Measurements from ENCODE around the gene TNFRSF9. TPM values are rescaled to one million over a fixed set of nuclear protein-coding genes. Genes with fewer than 3 reads are reported as not detected.

TNFRSF9 gene
- total RNA-seq, 1 experiment from 2014 or later: not detected

GRCh38 chr1:7971024-7971423 lies 30.4 kb upstream of the TNFRSF9 start:
- no peak overlapping the region for H2BK120ac ChIP-seq (ENCODE audit: low read depth, low read length, poor library complexity, severe bottlenecking)
- H2BK15ac ChIP-seq (ENCODE audit: low read depth, low read length): no peak overlapping the region
- H3K23me2 ChIP-seq (ENCODE audit: insufficient read length, low read depth, low read length, poor library complexity, severe bottlenecking): no peaks in the 10 kb centered on the region
- H3K36me3 Mint-ChIP-seq (ENCODE audit: insufficient read depth in 1 of 3, low read depth in 3 of 3): peaks cover 49 to 69% (median 58%) of the 10 kb centered on the region in 3 experiments
- H3K4ac ChIP-seq (ENCODE audit: low read depth, low read length): no peak overlapping the region
- H3K18ac ChIP-seq (ENCODE audit: insufficient read length, low read depth, low read length): no peak overlapping the region
- H3K27me3 Mint-ChIP-seq (ENCODE audit: low read depth): no peaks in the 10 kb centered on the region
- H3K23ac ChIP-seq (ENCODE audit: insufficient read length, low read depth, low read length): no peak overlapping the region
- H3K4me3 Mint-ChIP-seq: no peak overlapping the region
- H3K79me2 ChIP-seq (ENCODE audit: insufficient read depth, low read length): peaks cover 2% of the 10 kb centered on the region
- H2BK20ac ChIP-seq (ENCODE audit: low read depth, low read length, poor library complexity, severe bottlenecking): no peak overlapping the region
- no peak overlapping the region for H3K56ac ChIP-seq (ENCODE audit: insufficient read length, low read depth, low read length)
- TF ChIP-seq CTCF (conservative IDR thresholded peaks at IDR 0.05): no peak
- H3K27me3 ChIP-seq (ENCODE audit: insufficient read depth, low read length): no peaks in the 10 kb centered on the region
- H3K14ac ChIP-seq (ENCODE audit: insufficient read depth, low read length): no peak overlapping the region
- no CpG with 5 or more reads among the region's 6 CpGs for WGBS (ENCODE audit: extremely low coverage, insufficient read length, low lambda C conversion rate)
- H2AK5ac ChIP-seq (ENCODE audit: insufficient read length, low read length): no peak overlapping the region
- no peak overlapping the region for H3K27ac Mint-ChIP-seq
- no peak overlapping the region for H2BK12ac ChIP-seq (ENCODE audit: insufficient read length, low read depth, low read length)
- no peak overlapping the region for H3K27ac ChIP-seq (ENCODE audit: insufficient read length, low read depth, low read length)
- no peak overlapping the region for H4K5ac ChIP-seq (ENCODE audit: insufficient read length, low read depth, low read length)
- no peaks in the 10 kb centered on the region for H3K9me3 ChIP-seq (ENCODE audit: control insufficient read depth, low read depth, low read length)
- H4K91ac ChIP-seq (ENCODE audit: insufficient read length, low read depth, low read length): no peak overlapping the region
- H3K9ac ChIP-seq (ENCODE audit: extremely low read depth, insufficient read length, low read length): no peak overlapping the region
- H2AFZ ChIP-seq (ENCODE audit: low read length): no peak overlapping the region
- no peaks in the 10 kb centered on the region for H3K9me3 Mint-ChIP-seq
- DNase-seq: no peak
- H2BK5ac ChIP-seq (ENCODE audit: insufficient read length, low read length): no peak overlapping the region
- H3K79me1 ChIP-seq (ENCODE audit: insufficient read depth, low read depth, low read length, poor library complexity, severe bottlenecking): peaks cover 5% of the 10 kb centered on the region
- no peaks in the 10 kb centered on the region for H4K20me1 ChIP-seq (ENCODE audit: control insufficient read depth, insufficient read depth, insufficient read length)
- no peak overlapping the region for H3T11ph ChIP-seq (ENCODE audit: low read length)
- H3K4me1 ChIP-seq (ENCODE audit: insufficient read depth, low read length): no peaks in the 10 kb centered on the region
- no peak overlapping the region for H3K4me2 ChIP-seq (ENCODE audit: insufficient read depth, insufficient read length, low read length)
- no peak overlapping the region for H4K8ac ChIP-seq (replicated peaks; ENCODE audit: insufficient read length, low read depth, low read length)
- peaks cover 2% of the 10 kb centered on the region in 2 experiments for H3K4me1 Mint-ChIP-seq
